GM19240 (cell line): ENCODE results near the gene TACC3.

ENCODE experiments used
- DNase-seq: peaks from one replicate; pipeline ENCODE4 v3.0.0; 2011; ENCODE audit warnings: low spot score; ENCODE audit not compliant: insufficient read length

The TACC3 gene

DNA sequence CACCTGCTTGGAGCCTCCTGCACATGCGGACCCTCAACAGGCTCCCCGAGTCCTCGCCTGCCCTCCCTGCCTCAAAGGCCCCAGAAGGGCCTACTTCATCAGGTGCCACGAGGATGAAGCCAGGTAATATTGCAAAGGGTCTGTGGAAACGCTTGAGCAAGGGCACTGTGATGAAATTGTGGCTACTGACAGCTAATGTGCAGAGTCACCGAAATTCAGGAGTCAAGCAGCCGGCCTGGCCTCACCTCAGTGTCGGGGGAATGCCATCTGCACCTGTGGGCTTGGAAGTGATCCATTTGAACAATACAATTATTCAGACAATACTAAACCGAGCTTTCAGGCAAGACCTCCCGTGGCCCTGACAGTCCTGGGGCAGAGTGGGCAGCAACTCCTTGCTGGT, 68.7 kb downstream of the TACC3 start:
- DNase-seq, result no peak

DNA sequence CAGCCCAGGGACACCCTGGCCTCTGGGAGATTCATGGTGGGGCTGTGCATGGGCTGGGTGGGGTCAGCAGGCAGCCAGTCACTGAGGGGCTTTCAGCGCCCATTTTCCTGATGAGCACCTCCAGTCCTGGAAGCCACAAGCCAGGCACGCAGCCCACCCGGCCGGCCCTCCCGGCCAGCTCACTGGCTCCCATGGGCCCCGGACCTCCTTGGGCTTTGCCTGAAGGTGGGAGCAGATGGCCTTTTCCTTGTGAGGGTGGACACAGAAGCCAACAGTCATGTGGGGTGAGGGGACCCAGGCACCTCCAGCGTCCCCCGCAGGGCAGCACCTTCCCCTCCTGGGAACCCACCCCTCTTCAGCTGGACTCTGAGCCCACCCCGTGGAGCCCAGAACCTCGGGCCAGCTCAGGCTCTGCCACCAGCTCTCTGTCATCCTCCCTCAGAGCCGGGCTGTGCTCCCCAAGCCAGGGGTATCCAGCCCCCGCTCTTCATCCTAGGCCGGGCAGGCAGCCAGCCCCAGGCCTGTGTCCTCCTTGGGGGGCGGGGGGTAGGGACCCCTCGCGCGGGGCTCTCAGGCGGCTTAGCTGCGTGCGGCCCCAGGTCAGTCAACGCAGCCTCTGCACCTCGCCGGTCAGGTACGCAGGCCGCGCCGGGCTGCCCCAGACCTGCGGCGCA, 71.0 kb downstream of the TACC3 start:
- DNase-seq, result no peak

DNA sequence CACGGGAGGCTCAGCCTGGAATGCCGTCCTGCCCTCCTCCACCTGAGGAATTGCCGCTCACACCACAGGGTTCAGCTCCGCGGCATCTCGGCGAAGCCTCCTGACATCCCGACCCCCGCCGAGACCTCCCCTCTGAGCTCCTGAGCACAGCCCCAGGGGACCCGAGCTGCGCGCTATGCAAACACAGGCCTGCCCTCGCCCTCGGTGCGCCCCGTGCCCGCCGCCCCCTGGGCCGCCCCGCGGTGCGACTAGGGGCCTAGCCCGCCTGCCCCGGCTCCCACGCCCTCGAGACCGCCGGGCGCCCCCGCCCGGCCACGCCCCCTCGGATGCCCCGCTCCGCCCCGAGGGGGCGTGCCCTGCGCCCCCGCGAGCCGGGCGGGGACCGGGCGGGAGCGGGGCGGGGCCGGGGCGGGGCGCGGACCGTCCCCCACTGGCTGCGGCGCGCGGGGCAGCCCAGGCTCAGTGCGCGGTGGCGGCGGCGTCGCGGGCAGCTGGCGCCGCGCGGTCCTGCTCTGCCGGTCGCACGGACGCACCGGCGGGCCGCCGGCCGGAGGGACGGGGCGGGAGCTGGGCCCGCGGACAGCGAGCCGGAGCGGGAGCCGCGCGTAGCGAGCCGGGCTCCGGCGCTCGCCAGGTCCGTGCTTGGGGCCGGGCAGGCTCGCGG, 71.6 kb downstream of the TACC3 start, which contains the start of gene FGFR3:
Gene FGFR3 (plus strand): TSS at position 462 of the 664 bp plus-strand sequence. CDS start 642 bp downstream, outside the sequence.
- DNase-seq, result peak; percentile 94

DNA sequence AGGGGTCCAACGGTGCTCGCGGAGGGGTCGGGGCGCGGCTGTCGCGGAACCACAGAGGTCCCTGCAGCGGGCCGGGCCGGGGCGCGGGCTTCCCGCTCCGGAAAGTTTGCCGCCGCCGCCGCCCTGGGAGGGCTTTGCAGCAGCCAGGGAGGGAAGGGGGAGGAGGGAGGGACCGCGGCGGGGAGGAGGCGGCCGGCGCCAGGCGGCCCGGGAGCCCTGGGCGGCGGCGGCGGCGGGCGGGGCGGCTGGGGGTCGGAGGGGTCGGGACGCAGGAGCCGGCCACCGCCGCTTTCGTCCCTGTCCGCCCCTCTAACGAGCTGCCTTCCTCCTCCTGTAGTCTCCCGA, 72.1 kb downstream of the TACC3 start:
- DNase-seq, result peak; percentile 67

DNA sequence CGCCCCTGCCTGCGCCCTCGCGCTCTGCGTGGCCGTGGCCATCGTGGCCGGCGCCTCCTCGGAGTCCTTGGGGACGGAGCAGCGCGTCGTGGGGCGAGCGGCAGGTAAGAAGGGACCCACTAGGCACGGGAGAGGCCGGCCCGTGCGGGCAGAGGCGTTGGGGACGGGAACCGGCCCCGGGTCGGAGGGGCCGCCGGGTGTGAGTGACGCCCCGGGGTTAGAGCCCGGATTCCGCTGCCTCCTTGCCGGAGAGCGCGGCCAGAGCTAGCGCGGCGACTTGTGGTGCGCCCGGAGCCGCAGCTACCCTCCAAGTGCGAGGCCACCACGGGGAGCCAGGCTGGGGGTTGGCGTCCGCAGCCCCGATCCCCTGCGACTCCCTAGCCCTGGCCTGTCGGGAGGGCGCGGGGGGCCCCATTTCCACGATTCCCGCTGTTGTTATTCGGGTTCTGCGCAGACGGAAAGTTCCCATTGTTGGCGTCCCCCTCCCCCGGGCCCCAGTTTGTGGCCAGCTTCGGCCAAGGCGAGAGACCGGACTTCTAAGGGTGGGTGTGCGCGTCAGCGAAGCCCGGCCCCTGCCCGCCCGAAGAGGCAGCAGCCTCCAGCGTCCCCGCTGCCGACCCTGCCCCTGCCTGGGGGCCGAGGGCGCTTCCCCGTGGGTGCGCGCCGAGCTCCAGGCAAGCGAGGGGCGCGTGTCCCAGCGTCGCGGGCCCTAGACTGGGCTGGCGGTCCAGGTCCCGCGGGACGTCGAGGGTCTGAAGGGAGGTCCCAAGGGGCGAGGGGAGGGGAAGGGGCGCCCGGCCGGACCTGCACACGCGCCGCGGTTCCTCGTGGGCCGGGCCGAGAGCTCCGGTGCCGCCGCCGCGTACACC, 72.9 kb downstream of the TACC3 start:
- no peak for DNase-seq
